HK-2 (cell line): ENCODE data around the gene MED10.

Experiments used
- DNase-seq: peaks from one replicate; pipeline ENCODE4 v3.0.0-alpha.2; 2018; ENCODE audit not compliant: unreplicated experiment

The MED10 gene, protein sequence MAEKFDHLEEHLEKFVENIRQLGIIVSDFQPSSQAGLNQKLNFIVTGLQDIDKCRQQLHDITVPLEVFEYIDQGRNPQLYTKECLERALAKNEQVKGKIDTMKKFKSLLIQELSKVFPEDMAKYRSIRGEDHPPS

DNA sequence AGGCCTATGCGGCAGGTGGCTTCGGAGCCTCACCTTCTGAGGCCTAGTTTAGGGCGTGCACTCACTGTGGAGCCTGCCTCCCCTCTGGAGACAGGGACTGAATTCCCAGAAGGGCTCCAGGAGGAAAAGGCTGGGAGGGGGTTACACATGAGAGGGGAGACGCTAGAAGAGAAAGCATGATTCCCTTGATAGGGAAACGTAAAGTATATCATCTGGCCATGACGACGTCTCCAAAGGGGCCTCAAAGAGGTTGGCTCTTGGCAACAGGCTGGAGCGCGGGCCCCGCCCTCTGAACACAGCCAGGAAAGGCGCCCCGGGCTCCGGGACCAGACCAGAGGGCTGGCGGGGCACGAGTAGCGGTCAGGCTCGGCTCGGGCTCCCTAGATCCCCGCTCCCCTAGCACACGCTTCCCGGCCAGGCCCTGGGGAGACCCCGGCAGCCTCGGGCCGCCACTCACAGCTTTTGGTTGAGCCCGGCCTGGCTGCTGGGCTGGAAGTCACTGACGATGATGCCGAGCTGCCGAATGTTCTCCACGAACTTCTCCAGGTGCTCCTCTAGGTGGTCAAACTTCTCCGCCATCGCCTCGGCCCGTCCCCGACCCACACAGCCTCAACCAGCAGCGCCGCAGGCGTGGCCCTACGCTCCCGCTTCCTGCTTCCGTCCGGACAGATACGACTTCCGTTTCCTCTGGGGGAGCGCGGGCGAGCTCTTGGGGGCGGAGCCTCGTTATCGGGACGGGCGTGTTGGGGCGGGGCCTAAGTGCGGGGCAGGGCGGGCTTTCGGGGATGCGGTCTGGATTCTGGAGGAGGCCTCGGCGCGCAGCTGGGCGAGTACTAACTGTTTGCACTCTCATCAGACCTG lies at the start of gene MED10:
Gene MED10 (minus strand): TSS at position 643 of the 861 bp plus-strand sequence. CDS start 64 bp downstream, at position 579.
- peak; percentile 94 for DNase-seq

DNA sequence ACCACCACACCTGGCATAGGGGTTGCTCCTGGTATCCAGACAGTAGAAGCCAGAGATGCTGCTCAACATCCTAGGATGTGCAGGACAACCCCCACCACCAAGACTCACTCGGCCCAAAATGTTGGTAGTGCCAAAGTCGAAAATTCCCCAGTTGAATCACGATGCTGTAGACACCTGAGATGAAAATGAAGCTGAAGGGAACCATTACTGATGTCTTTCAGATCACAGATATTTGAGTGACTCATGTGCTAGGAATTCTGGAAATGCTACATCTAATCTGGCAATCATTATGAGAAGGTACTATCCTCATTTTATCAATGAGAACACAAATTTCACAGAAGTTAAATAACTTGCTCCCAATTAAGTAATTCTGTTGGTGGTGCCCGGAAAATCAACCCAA lies 49.3 kb upstream of the MED10 start:
- peak; percentile 8 for DNase-seq

DNA sequence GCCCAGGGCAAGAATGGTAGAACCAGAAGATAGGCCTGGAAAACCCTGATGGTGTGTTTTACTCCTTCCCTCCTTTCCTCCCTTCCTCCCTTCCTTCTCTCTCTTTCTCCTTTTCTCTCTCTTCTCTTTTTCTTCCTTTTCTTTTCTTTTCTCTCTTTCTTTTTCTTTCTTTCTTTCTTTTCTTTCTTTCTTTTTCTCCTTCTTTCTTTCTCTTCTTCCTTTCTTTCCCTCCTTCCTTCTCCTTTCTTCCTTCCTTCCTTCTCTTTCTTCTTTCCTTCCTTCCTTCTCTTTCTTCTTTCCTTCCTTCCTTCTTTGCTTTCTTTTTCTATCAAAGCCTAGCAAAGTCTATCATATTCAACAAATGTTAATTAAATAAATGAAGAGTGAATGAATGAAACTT lies 46.4 kb upstream of the MED10 start:
- no peak for DNase-seq

DNA sequence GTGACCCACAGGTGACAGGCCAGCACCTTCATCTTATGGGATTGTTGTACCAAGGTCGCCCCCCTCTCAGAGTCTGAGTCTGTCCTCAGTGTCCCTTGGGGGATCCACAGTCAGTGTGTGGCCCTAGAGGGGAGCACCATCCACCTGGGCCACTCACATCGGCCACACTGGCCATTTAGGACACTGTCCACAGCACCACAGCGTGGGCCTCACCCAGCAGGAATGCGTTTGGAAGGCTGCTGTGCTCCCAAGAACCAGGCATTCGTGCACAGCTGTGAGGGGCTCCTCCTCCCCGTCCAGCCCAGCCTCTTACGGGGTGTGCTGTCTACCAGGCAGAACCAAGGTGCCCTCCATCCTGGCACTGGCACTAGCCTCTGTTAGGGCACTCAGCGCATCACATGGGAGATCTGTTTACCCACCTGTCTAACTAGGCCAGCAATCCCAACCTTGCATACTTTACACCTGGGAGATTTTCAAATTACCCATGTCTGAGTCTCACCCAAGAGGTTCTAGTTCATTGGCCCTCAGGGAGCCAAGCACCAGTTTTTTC lies 45.8 kb upstream of the MED10 start:
- DNase-seq, result no peak

DNA sequence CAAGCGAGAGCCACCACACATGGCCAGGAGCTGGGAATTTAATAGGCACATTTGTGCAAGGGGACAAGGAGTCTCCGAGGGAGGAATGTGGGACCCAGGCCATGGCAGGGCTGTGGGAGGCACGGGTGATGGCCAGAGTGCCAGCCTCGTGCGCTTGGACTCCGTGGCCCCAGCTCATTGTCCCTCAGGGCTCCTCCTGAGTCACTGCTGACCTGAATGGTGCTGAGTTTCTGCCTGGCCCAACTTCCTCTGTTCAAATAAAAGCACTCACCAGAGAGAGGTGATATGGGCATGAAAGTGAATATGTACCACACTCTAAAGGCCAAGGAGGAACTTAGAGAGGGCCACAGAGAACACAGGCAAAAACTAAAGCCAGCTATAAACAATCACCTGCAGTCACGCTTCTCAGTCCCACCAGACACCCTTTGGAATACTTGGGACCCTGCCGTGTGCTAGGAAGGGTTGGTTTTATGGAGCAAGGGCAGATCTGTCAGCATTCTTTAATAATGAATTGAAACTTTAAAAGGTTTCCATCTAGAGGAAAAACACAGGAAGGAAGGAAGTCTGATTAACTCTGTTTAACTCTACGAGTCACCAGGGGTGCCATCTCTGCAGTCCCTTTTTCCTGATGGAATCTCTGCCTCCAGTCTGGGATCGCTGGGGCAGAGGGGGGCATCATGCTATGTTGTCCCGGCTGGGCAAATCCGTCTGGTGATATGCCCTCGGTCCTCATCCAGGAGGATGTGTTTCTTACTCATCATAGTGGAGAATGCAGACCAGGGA lies 45.2 kb upstream of the MED10 start:
- no peak for DNase-seq

DNA sequence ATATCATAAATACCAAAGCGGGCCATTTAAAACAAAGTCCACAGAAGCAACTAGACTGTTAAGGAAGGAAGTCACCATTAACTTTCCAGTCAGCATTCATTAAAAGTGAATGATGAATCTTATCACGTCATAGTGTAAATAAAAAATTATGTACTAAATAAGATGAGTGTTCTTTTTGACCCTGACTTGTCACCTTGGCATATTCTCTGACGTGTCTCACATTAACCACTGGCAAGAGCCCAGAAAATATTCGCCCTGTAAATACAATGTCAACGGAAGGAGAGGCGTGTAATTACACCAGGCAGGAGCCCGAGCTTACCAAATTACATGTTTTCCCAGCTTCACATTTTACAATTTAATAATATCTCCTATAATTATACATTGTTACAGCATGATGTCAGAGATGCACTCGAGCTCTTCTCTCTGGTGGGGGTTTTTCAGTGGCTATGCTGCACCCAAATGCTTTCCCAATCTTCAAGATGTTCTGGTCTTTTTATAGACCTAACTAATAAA lies 41.0 kb upstream of the MED10 start:
- no peak for DNase-seq

DNA sequence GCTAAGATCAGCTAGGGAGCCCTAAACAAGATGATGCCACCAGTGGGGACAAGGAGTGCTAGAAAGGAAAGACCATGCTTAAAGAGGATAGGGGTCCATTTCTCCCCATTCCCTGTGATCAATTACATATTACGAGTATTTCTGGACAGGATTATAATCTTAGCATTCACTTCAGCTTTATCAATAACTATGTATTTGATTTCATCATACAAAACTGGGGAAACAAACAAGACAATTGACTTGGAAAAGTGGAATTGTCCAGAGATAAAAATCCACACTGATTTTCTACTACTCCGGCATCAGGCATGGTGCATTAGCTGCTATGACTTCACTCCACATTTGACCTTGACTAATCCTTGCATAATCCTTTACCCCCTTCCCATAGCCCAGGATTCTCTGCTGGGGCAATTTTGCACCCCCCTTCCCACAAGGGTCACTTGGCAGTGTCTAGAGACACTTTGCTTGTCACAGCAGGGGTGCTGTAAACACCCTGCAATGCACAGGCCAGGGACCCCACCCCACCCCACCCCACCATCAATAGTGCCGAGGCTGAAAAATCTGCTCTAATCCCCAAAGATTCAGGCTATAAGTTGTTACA lies 40.4 kb upstream of the MED10 start:
- no peak for DNase-seq

DNA sequence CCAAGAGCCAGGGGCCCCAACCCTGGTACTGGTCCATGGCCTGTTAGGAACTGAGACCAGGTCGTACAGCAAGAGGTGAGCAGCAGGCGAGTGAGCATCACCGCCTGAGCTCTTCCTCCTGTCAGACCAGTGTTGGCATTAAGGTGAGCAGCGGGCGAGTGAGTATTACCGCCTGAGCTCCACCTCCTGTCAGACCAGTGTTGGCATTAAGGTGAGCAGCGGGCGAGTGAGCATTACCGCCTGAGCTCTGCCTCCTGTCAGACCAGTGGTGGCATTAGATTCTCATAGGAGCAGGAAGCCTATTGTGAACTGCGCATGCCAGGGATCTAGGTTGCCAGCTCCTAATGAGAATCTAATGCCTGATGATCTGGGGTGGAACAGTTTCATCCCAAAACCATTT lies 39.3 kb upstream of the MED10 start:
- no peak for DNase-seq

DNA sequence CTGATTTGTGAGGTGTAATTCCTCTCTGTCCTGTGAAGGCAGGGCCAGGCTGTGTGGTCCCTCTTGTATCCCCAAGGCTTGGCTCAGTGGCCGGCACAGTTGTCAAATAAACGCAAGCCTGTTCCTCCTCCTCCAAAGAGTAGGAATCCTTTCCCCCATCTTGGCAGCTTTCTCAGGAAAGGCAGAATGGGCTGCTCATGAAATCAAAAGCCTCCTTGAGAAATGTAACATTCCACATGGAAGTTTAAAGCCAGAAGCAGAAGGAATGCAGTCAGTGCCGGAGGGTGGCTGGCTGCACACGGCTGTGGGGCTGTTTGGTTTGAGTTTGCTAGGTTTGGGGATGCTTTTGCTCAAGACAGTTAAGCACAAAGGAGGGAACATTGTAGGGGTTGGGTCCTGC lies 34.5 kb upstream of the MED10 start:
- DNase-seq, result no peak

DNA sequence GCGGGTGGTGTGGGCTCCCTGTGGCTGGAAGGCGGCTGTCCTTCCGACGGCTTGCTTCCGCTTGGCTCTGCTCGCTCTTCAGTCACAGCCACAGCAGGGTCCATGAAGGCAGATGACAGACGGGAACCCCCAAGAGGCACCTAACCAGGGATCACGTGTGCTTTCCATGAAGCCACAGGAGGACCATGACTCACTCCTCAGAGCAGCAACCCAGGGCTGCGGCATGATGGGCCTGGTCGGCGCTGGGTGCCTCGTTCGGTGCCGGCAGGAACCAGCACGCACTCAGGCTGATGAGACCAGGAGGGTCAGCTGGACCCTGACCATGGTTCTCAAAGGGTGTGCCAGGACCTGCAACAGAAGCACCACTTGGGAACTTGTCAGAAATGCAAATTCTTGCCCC lies 32.8 kb upstream of the MED10 start:
- DNase-seq, result no peak

DNA sequence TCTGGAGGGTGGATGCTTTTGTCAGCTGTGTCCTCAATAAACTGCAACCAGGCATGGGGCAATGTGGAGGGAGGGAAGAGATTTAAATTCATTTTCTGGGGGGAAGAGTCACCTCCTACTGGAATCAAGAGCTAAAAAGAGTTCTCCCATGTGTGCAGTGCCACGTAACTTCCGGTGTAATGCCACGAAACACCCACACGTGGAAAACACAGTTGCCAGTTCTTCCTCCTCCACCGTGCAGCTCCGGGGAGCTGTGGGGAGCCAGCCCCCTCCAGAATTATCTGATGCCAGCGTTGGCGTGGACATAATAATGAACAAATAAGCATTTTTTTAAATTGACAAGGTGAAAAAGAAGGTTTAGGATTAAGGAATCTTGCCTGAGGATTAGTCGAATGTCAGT lies 32.1 kb upstream of the MED10 start:
- no peak for DNase-seq

DNA sequence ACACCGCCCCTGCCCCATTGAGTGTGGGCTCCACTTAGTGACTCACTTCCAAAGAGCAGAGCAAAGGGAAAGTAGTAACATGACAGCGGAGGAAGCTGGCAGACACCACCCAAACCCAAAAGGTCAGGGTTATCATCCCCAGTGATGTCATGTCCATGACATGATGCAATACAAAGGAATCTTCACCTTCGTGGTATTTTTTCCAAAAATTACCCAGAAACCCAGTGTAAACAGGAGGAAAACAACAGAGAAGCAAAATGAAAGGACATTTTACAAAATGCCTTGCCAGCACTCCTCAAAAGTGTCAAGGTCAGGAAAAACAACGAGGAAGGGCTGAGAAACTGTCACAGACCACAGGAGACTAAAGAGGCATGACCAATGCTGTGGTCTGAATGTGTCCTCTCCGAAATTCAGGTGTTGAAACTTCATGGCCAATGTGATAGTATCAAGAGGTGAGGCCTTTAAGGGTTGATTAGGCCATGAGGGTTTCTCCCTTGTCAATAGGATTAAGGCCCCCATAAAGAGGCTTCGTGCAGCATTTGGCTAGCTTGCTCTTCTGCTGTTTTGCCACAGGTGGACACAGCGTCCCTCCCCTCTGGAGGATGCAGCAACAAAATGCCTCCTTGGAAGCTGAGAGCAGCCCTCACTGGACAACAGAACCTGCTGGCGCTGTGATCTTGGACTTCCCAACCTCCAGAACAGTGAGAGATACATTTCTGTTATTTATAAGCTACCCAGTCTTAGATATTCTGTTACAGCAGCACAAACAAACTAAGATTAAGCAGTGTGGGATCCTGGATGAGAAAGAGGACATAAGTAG lies 30.5 kb upstream of the MED10 start:
- DNase-seq, result no peak

DNA sequence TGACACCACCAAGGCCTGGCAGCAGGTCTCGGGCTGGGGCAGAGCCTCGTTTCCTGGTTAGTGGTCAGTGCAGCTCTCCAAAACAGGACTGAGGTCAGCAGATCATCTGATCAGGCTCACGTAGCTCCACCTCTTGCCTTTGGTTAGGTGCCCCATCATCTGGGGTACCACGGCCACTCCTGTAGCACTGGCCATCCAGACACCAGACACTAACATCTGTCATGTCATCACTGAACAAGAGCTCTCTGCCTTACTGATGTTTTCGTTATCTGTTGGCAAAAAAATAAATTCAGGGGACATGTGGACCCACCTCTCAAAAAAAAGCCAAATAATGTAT lies 29.9 kb upstream of the MED10 start:
- DNase-seq, result no peak

DNA sequence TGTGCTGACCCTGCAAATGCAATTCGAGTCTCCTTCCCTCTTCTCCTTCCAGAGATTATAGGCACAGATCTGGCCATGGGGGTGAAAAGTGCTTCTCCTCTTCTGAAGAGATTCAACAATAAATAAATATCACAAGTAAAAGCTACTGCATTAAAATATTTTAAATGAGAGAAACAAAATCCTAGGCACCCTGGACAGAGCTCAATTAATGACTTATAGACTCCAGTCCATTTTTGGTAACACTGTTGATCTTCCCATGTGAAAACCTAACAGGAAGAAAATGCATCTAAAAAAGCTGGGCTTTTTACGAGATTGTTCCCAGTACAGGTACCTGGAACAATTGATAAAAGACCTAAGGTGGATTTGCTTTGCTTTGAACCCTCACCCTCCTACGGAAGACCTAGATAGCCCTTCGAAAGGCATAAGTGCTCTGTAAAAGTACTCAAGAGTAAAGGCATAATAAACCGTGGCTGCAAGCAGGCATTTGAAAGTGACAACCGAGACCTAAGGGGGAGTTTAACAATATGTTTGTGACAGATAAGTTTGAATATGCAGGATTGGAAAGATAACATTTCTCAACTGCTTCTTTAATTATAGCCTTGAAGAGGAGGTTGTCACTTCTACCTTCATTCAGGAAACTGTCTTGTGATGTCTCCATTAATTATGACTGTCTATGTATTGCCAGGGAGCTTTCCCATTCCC lies 29.4 kb upstream of the MED10 start:
- DNase-seq, result no peak

DNA sequence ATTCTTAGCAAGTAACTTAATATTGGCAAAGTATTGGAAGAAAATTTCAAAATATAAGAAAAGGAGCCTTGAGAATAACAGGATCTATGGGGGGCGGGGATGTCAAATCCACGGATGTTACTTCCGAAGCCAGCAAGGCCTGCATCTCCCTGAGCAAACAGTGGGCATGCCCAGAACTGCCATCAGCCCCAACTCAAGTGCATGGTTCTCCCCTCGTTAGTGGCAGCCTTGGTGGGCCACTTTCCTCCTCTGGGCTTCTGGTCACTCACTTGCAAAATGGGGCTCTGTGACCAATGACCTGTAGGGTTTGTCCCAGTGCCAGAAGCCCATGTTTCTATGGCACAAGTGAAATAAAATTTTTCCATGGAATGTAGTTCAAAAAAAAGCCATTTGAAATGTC lies 27.2 kb upstream of the MED10 start:
- DNase-seq, result no peak

DNA sequence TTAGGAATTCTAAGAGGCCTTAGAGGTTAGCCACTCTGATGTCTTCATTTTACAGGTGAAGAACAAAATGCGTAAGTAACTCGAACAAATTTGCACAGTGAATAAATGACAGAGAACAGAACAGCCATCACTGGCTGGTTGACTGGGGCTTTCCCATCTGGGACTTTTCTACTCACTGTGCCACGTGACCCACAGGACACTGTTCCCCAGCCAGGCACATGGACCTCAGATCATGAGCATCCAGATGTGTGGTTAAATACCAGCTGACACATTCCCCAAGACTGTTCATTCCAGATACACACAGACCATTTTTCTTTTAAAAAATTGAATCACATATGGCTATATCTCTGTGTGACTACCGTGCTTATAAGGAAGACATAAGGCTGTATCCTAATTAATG lies 25.8 kb upstream of the MED10 start:
- peak; percentile 9 for DNase-seq

DNA sequence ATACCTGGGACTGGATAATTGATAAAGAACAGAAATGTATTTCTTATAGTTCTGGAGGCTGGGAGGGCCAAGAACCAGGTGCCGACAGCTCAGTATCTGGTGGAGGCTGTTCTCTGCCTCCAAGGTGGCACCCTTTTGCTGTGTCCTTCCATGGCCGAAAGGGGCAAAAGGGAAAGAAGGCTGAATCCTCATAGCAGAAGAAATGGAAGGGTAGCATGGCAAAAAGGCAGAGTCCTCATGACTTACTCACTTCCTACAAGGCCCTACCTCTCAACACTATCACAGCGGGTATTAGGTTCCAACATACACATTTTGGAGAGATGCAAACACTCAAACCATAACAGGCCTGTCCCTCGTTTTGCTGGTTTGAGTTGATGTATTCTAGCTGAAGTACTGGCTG lies 25.1 kb upstream of the MED10 start:
- no peak for DNase-seq

DNA sequence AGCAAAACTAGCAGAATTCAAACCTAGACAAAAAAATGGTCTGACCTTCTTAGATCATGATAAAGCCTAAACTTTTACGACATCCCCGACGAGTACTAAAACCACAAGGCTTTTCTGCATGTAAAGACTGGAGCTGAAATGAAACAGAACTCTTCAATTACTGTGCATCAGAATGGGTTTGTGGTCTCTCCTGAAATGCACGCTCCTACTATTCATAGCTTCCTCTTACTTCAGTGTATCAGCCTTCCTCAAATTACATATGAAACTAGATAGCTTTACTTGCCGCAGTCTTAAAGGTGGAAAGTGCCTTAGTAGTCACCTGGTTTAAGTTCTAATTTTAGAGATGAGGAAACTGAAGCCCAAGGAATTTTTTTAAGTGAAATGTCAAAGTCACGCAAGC lies 24.6 kb upstream of the MED10 start:
- no peak for DNase-seq

DNA sequence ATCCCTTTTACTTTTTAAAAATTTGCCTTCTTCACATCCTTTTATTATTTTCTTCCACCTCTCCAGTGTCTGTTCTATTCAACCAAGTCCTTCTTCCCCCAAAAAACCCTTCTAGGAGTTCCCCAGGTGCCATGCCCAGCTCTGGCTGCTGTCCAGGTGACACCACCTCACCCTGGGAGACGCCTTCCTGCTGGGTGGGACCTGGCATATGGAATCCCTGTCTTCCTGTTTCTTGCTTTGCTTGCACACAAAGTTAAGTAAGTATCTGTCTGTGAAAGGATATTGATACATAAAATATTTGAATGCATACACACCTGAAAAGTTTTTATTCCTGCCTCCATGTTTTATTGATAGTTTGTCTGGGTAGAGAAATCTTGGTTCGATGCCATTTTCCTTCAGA lies 23.1 kb upstream of the MED10 start:
- no peak for DNase-seq
